ENCODE data around the gene MSH5.
A peak's percentile ranks its signal among the peaks of the same experiment; 100 is the strongest.

- TF ChIP-seq CTCF (IDR thresholded peaks at IDR 0.05): peak; percentile 88
- no peak for TF ChIP-seq REST (IDR thresholded peaks at IDR 0.05; ENCODE audit: insufficient read depth in 1 of 2, low read depth in 2 of 2, low read length in 1 of 2)
- TF ChIP-seq TCF7L2 (IDR thresholded peaks at IDR 0.05; ENCODE audit: low read depth, low read length): no peak
These were observed 10.3 kb upstream of the MSH5 start for GRCh38 chr6:31729515-31729978.

Data from Panc1 (cell line).